ENCODE measurements around the gene PRDM16.

PRDM16 gene

GRCh38 chr1:3248155-3249141 is 179.4 kb downstream of the PRDM16 start:
- Mint-ChIP-seq H3K4me1 (no peaks in the 10 kb centered on the region), H3K27ac (no peak overlapping the region), H3K36me3 (no peaks in the 10 kb centered on the region), H3K9me3 (no peaks in the 10 kb centered on the region), H3K27me3 (peaks cover 44% of the 10 kb centered on the region), H3K4me3 (no peak overlapping the region)
- no peak for ATAC-seq

- Mint-ChIP-seq H3K36me3 (no peaks in the 10 kb centered on the region), H3K4me3 (no peak overlapping the region), H3K9me3 (no peaks in the 10 kb centered on the region), H3K27me3 (peaks cover 44% of the 10 kb centered on the region), H3K27ac (no peak overlapping the region), H3K4me1 (no peaks in the 10 kb centered on the region)
- no peak for ATAC-seq
Measured at GRCh38 chr1:3249231-3249630, 180.2 kb downstream of the PRDM16 start.

DNA sequence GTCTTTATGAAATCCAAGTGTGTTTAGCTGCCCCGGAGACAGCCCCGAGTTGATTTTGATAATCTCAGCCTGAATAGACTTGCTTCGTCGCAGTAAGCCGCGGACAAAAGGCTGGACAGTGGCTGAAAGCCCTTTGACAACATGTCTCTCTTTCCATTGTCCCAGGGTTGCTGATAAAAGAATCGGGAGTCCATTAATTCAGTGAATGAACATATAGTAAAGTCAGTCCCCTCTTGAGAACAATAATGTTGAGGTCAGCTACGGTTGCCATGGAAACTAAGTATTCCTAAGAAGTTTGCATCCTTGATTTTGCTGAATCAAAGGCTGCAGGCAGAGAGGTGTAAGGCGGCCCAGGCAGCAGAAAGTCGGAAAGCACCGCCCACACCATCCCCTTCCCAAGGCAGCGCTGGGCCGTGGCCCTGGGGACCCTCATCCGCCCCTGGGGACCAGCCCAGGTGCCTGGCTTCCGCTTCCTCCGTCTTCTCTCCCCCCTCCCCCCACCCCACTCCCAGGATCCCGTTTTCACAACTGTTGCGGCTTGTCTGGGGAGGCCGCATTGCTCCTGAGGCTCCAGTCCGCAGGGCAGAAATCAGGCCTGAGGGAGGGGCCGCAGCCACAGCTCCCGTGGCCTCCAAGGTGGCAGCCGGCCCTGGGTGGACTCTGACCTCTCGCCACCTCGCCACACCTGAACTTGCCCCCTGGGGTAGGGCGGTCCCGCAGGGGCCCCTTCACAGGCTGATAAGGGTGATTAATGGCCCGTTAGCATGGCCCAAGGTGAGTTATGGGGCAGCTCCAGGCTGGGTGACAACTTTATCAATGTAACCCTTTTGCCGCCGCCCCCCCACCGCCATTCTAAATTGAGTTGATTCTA is 180.9 kb downstream of the PRDM16 start:
- Mint-ChIP-seq H3K36me3 (no peaks in the 10 kb centered on the region), H3K27ac (no peak overlapping the region), H3K4me3 (no peak overlapping the region), H3K9me3 (no peaks in the 10 kb centered on the region), H3K4me1 (no peaks in the 10 kb centered on the region), H3K27me3 (peaks cover 44% of the 10 kb centered on the region)
- ATAC-seq = no peak

DNA sequence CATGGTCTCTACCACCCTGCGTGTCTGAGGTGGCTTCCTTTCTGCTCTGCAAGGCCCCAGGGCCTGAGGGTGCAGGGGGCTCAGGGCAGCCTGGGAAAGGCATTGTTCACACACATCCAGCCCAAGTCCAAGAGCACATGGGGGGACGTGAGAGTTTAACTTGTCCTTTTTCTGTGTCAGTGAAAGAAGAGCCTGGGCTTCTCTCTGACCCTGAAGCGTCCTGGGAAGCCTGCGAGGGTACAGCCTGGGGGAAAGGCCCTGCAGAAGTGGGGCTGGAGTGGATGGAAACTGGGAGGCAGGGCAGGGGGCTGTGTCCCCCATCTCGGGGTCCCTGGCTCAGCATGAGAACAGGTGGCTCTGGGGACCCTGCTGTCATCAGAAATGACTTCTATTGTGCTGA is 181.6 kb downstream of the PRDM16 start:
- ATAC-seq = no peak
- Mint-ChIP-seq H3K27ac (no peak overlapping the region), H3K4me1 (no peaks in the 10 kb centered on the region), H3K36me3 (no peaks in the 10 kb centered on the region), H3K9me3 (no peaks in the 10 kb centered on the region), H3K4me3 (no peak overlapping the region), H3K27me3 (peaks cover 44% of the 10 kb centered on the region)

DNA sequence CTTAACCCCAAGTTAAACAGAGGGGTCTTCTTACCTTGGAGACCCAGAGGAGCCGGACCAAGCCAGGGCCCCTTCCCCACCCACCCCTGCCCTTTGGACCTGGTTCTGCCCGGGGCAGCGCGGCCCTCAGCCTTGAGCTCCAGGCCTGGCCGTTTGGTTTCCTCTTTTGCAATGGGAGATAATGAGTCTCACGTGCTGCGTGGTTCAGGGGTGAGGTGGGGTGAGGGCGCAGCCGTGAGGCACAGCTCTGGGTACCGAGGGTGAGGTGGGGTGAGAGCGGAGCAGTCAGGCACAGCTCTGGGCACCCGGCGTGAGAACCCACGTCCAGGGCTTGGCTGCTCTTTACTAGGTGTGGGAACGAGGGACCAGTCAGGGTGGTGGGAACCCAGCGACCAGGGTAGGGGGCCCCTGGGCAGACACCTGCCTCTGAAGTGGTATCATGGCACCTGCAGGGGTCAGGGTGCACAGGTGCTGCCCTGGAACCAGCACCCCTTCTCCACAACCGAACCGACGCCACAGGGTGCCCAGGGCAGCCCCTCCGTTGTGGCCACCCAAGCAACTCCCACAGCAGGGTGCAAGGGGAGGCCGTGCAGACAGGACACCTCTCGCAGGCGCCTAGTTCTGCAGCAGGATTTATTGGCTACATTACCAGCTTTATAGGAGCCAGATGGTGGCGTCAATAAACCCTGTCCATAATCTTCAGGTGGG is 182.2 kb downstream of the PRDM16 start:
- ATAC-seq = no peak
- Mint-ChIP-seq H3K4me1 (no peaks in the 10 kb centered on the region), H3K9me3 (no peaks in the 10 kb centered on the region), H3K27ac (no peak overlapping the region), H3K36me3 (no peaks in the 10 kb centered on the region), H3K4me3 (no peak overlapping the region), H3K27me3 (peaks cover 44% of the 10 kb centered on the region)

- Mint-ChIP-seq H3K36me3 (no peaks in the 10 kb centered on the region), H3K27me3 (peaks cover 41% of the 10 kb centered on the region), H3K9me3 (no peaks in the 10 kb centered on the region), H3K4me3 (no peak overlapping the region), H3K27ac (no peak overlapping the region), H3K4me1 (no peaks in the 10 kb centered on the region)
- ATAC-seq = no peak
Measured at GRCh38 chr1:3251807-3252428, 182.9 kb downstream of the PRDM16 start.

DNA sequence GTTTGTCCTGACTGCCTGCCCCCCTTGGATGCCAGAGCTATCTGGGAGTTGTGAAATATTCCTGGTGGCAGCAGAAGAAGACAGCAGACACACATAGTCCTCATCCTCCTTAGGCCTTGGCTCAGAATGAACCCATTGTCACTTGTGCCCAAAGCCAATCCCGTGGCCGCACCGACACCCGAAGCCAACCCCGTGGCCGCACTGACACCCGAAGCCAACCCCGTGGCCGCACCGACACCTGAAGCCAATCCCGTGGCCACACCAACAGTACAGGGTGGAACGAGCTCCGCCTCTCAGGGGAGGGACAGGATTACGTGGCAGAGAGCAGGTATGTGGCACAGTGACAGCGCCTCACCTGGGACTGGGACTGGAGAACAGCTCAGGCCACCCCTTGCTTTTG is 186.7 kb downstream of the PRDM16 start:
- ATAC-seq = no peak
- Mint-ChIP-seq H3K9me3 (peaks cover 4% of the 10 kb centered on the region), H3K27me3 (peaks cover 20% of the 10 kb centered on the region), H3K4me1 (no peaks in the 10 kb centered on the region), H3K27ac (no peak overlapping the region), H3K36me3 (no peaks in the 10 kb centered on the region), H3K4me3 (no peak overlapping the region)

DNA sequence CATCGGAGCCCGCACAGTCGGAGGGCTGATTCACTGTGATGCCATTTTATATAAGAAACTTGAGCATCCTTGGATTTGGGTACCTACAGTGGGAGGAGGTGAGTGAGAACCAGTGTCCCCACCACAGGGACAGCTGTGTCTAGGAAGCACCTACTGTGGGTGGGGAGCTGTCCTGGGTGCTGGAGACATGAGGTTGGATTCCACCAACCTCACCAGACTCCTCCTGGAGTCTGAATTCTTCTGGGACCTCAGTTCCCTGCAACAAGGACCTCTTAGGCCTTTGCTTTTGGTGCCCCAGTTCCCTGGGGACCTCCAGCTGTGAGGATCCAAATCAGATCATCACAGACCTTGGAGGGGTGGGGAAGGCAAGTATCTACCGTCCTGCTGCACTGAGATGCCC is 188.8 kb downstream of the PRDM16 start:
- Mint-ChIP-seq H3K27ac (no peak overlapping the region), H3K27me3 (peaks cover 9% of the 10 kb centered on the region), H3K36me3 (no peaks in the 10 kb centered on the region), H3K4me3 (no peak overlapping the region), H3K4me1 (no peaks in the 10 kb centered on the region), H3K9me3 (peaks cover 5% of the 10 kb centered on the region)
- no peak for ATAC-seq

GRCh38 chr1:3258386-3259003 is 189.5 kb downstream of the PRDM16 start:
- no peak for ATAC-seq
- no peak overlapping the region for H3K4me3 Mint-ChIP-seq
- H3K9me3 Mint-ChIP-seq = peaks cover 5% of the 10 kb centered on the region
- H3K4me1 Mint-ChIP-seq = no peaks in the 10 kb centered on the region
- peaks cover 10% of the 10 kb centered on the region for H3K27me3 Mint-ChIP-seq
- no peak overlapping the region for H3K27ac Mint-ChIP-seq
- H3K36me3 Mint-ChIP-seq = no peaks in the 10 kb centered on the region

DNA sequence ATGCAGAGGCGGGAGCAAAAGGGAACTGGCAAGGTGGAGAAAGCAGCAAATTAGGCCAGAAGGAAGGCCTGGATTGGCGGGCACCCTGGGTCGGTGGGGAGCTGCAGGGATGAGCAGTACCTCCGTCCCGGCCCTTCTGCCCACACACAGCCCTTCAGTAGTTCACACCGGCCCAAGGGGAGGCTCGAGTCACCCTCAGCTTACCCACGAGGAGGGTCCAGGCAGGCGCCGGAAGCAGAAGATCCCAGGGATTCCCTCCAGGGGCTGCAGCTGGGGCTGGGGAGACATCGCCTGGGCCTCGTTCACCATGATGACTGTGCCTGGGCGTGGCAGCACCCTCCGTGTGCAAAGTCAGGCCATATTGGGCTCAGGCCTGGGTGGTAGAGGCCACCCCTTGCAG is 190.0 kb downstream of the PRDM16 start:
- H3K4me3 Mint-ChIP-seq = no peak overlapping the region
- no peaks in the 10 kb centered on the region for H3K4me1 Mint-ChIP-seq
- H3K9me3 Mint-ChIP-seq = peaks cover 5% of the 10 kb centered on the region
- no peaks in the 10 kb centered on the region for H3K36me3 Mint-ChIP-seq
- no peak for ATAC-seq
- H3K27me3 Mint-ChIP-seq = peaks cover 15% of the 10 kb centered on the region
- no peak overlapping the region for H3K27ac Mint-ChIP-seq

DNA sequence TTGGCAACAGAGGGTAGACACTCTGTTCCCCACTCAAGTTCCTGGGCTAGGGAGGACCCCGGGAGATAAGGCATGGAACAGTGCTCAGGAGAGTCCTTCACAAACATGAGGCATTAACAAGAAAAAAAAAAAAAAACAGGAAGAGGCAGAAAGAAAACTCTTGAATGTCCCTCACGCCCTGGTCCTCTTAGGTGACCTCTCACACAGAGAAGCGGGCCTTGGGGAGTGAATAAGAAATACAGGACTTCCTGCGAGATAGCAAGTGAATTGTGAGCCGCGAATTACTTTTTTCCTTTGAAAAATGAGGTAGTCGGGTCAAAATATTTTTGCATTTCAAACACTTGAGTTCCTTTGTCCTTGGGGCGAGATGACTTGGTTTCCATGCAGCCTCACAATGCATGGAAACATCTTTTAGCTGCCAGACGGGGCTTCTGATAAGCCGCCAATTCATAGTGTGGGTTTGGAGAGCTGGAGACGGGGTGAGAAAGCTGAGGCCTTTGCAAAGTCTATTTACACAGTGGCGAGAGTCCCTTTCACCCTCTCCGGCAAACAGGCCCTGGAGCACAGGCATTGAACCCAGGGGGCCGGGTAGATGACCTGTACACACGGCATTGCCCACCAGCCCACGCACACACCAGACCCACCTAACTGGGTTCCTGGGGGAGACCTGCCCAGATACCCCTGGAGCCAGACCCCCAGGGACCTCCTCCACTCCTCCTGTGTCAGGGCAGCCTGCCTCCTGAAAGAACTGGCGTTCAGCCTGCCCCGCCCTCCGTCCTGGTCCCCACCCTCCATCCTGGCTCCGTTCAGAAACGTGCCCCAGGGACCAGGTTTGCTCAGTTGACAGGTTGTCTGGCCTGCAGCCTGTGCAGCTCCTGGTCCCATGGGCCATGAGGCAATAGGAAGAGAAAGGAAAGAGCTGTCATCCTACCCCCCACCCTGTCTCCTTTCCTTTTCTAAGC is 192.3 kb downstream of the PRDM16 start:
- Mint-ChIP-seq H3K9me3 (peaks cover 5% of the 10 kb centered on the region), H3K4me1 (no peaks in the 10 kb centered on the region), H3K36me3 (no peaks in the 10 kb centered on the region), H3K27me3 (peaks cover 28% of the 10 kb centered on the region), H3K27ac (no peak overlapping the region), H3K4me3 (no peak overlapping the region)
- ATAC-seq = no peak

GRCh38 chr1:3261969-3262579 is 193.1 kb downstream of the PRDM16 start:
- Mint-ChIP-seq H3K9me3 (peaks cover 5% of the 10 kb centered on the region), H3K4me1 (no peaks in the 10 kb centered on the region), H3K27me3 (peaks cover 28% of the 10 kb centered on the region), H3K36me3 (no peaks in the 10 kb centered on the region), H3K4me3 (no peak overlapping the region), H3K27ac (no peak overlapping the region)
- ATAC-seq = no peak

DNA sequence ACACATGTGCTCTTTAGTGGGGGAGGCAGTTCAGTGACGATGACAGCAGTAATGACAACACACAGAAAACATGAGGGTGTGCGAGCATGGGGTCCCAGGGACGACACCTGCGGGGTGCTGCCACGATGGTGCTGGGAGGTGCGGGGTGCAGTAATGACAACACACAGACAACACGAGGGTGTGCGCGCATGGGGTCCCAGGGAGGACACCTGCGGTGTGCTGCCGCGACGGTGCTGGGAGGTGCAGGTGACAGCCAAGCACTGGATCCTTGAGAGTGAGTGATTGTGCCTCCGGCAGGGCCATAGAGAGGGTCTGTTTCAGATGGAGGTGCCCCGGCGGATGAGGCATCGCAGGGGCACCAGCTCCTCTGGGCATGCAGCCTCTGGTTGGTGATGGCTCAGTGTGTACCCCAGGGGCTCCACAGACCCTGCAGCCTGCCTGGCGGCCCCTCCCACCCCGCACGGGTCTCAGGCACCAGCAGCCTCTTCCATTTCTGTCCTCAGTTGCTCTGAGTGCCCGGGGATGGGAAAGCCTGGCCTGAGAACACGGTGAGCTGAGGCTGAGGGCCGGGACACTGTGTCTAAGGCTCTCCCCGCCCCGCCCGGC is 193.8 kb downstream of the PRDM16 start:
- Mint-ChIP-seq H3K4me3 (no peak overlapping the region), H3K9me3 (peaks cover 5% of the 10 kb centered on the region), H3K27me3 (peaks cover 28% of the 10 kb centered on the region), H3K4me1 (no peaks in the 10 kb centered on the region), H3K27ac (no peak overlapping the region), H3K36me3 (no peaks in the 10 kb centered on the region)
- no peak for ATAC-seq

Data from stimulated activated memory B cell treated with anti-CD40 and anti-IgM and Interleukin-4, amounts not matched to agents 10 μg/mL and 1 μg/mL and 100 μg/mL, for 72 hours (primary cell).